ENCODE results near the gene ARHGAP6.

- no peak for TF ChIP-seq CTCF (conservative IDR thresholded peaks at IDR 0.05 in 1 of 2, IDR thresholded peaks at IDR 0.05 in 1 of 2; ENCODE audit: extremely low read depth in 1 of 2, insufficient read depth in 1 of 2, low read depth in 1 of 2, low read length in 2 of 2)
- no peak for TF ChIP-seq EZH2 (IDR thresholded peaks at IDR 0.05; ENCODE audit: borderline replicate concordance, low read length)
Measured at GRCh38 chrX:11193035-11193469, 472.7 kb downstream of the ARHGAP6 start.

All from mammary epithelial cell (primary cell).